K562 (cell line): Measurements from ENCODE around the gene RCOR2. TPM values are rescaled to one million over a fixed set of nuclear protein-coding genes. Genes with fewer than 3 reads are reported as not detected.

Source experiments
- ASH1L ChIP-seq: fragments of 450-650 bp; IDR thresholded peaks from 2 replicates; pipeline ENCODE4 v1.6.1; 2018; ENCODE audit warnings: borderline replicate concordance, mild to moderate bottlenecking, low read depth; ENCODE audit not compliant: partially characterized antibody
- FOXP4 ChIP-seq: sonication (generic); formaldehyde crosslinking; IDR thresholded peaks from 2 replicates; pipeline ENCODE4 v1.8.0; 2022; ENCODE audit warnings: mild to moderate bottlenecking, missing genetic modification reagents, borderline replicate concordance
- HDGF ChIP-seq: fragments of 450-650 bp; IDR thresholded peaks from 2 replicates; pipeline ENCODE4 v1.6.1; 2016
- KDM1A ChIP-seq, 2 experiments: fragments of 450-650 bp; IDR thresholded peaks; 2 replicates each; pipeline ENCODE4 v1.6.1; 2016; ENCODE audit warnings: mild to moderate bottlenecking in 2 of 2
- PPARD ChIP-seq: fragments of 250-450 bp; sonication (Bioruptor Pico); IDR thresholded peaks from 2 replicates; pipeline ENCODE4 v1.8.0; 2022; ENCODE audit warnings: inconsistent platforms, mild to moderate bottlenecking, moderate library complexity
- PRDM10 ChIP-seq: fragments of 450-650 bp; IDR thresholded peaks from 2 replicates; pipeline ENCODE4 v1.6.1; 2018; ENCODE audit not compliant: partially characterized antibody
- RBM25 ChIP-seq: fragments of 200-400 bp; formaldehyde crosslinking; IDR thresholded peaks from 2 replicates; pipeline ENCODE4 v1.6.1; 2018; ENCODE audit warnings: low read length, low read depth, moderate library complexity; ENCODE audit not compliant: severe bottlenecking
- RBM34 ChIP-seq: fragments of 200-400 bp; formaldehyde crosslinking; IDR thresholded peaks from 2 replicates; pipeline ENCODE4 v1.6.1; 2018; ENCODE audit warnings: low read length, borderline replicate concordance; ENCODE audit not compliant: insufficient read depth
- RERE ChIP-seq: sonication (generic); formaldehyde crosslinking; IDR thresholded peaks from 2 replicates; pipeline ENCODE4 v1.8.0; 2023; ENCODE audit warnings: missing genetic modification reagents, mild to moderate bottlenecking, borderline replicate concordance
- SMAD4 ChIP-seq: fragments of 250-450 bp; sonication (Bioruptor Pico); conservative IDR thresholded peaks from 2 replicates; pipeline ENCODE4 v1.8.0; 2021; ENCODE audit warnings: inconsistent platforms, mild to moderate bottlenecking, moderate library complexity
- TOE1 ChIP-seq, 2 experiments: fragments of 450-650 bp in 1 of 2; sonication (generic) in 1 of 2; formaldehyde crosslinking in 1 of 2; IDR thresholded peaks; 2 replicates each; pipeline versions ENCODE4 v1.7.1 to v1.8.0; 2016 to 2022; ENCODE audit warnings: borderline replicate concordance in 2 of 2, mild to moderate bottlenecking in 2 of 2, antibody characterized with exemption in 1 of 2, inconsistent platforms in 1 of 2, low read depth in 1 of 2, missing genetic modification reagents in 1 of 2, moderate library complexity in 1 of 2
- polyA plus RNA-seq, 8 experiments: library from polyadenylated mRNA; depleted of rRNA in 4 of 8; stranded (reverse) in 5 of 8; unstranded in 3 of 8; fragments of >200 nt; fragmentation: Nextera tagmentation in 2 of 8; fragmentation: Illumina TruSeq in 1 of 8; extraction: Ambion mirVana in 2 of 8; extraction: Trizol in 1 of 8; gene quantifications; 2 replicates each; pipeline versions ENCODE4 v1.2.1 to v1.2.3, GENCODE V29; 2011 to 2014; ENCODE audit warnings: inconsistent platforms in 1 of 8, missing spikeins in 1 of 8
- total RNA-seq, 7 experiments: library from RNA; depleted of rRNA in 6 of 7; stranded (reverse); fragments of >200 nt in 6 of 7; fragmentation: Illumina TruSeq in 2 of 7; extraction: Trizol in 2 of 7; gene quantifications; 2 replicates each; pipeline versions ENCODE4 v1.2.1 to v1.2.3, GENCODE V29; 2011 to 2021; ENCODE audit warnings: low replicate concordance in 1 of 7
- TF ChIP-seq, protein P1 (sequence below): sonication (generic); formaldehyde crosslinking; IDR thresholded peaks from 2 replicates; pipeline ENCODE4 v1.4.0; 2020; ENCODE audit warnings: mild to moderate bottlenecking, missing genetic modification reagents

The RCOR2 gene
- total and polyA plus RNA-seq, 9 of the 15 experiments (the other 6 are each of a cell fraction or from before 2014, with no cell fraction given) = 0.04 to 6.5 (median 2.5) TPM; not detected in 1

DNA sequence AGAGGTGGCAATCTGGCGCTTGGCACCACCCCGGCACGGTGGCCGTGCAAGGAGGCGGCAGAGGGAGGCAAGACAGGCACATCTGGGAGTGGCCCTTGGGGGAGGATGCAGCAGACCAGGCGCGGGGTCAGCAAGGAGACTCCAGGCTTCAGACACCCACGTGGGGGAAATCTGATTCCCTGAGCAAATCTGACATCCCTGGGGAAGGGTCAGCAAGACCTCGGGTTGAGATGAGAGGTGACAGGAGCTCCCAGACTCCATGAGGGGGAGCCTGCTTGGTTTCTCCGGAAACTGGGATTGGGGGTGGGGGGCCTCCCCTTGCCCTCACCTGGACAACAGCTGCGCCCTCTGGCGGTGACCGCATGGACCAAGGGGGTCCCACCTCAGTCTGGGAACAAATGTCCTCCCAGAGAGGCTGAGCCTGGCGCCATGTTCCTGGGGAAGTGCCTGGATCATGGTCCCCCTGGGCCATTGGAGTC is 4.0 kb upstream of the RCOR2 start (continued):
- TF ChIP-seq, protein P1, sequence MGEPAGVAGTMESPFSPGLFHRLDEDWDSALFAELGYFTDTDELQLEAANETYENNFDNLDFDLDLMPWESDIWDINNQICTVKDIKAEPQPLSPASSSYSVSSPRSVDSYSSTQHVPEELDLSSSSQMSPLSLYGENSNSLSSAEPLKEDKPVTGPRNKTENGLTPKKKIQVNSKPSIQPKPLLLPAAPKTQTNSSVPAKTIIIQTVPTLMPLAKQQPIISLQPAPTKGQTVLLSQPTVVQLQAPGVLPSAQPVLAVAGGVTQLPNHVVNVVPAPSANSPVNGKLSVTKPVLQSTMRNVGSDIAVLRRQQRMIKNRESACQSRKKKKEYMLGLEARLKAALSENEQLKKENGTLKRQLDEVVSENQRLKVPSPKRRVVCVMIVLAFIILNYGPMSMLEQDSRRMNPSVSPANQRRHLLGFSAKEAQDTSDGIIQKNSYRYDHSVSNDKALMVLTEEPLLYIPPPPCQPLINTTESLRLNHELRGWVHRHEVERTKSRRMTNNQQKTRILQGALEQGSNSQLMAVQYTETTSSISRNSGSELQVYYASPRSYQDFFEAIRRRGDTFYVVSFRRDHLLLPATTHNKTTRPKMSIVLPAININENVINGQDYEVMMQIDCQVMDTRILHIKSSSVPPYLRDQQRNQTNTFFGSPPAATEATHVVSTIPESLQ = no peak
- TF ChIP-seq KDM1A (IDR thresholded peaks at IDR 0.05) (peak; percentile 59 to 62; a peak in 3 of 4 replicates), TOE1 (IDR thresholded peaks at IDR 0.05; ENCODE audit: borderline replicate concordance) (0 out of 2 replicates have a peak, but pooled peaks have one; percentile 24), TOE1 (CRISPR knock-in tag; IDR thresholded peaks at IDR 0.05; ENCODE audit: borderline replicate concordance, low read depth) (no peak), PPARD (CRISPR knock-in tag) (no peak), FOXP4 (CRISPR knock-in tag) (no peak), SMAD4 (CRISPR knock-in tag) (peak; percentile 45; the same call in 1 of the 2 replicates), HDGF (no peak), PRDM10 (peak; percentile 9), RBM25 (no peak), RBM34 (no peak), ASH1L (no peak), RERE (CRISPR knock-in tag) (no peak)
